ENCODE measurements around the gene CLEC4M.
A peak's percentile ranks its signal among the peaks of the same experiment; 100 is the strongest.
"Not testable (repeated sequence)": the region's sequence is repeated elsewhere in the genome, so short reads cannot be mapped to it uniquely, and the experiment has no call there.

The CLEC4M gene

GRCh38 chr19:7778081-7778480 lies 15.0 kb downstream of the CLEC4M start:
- DNase-seq: no peak

- no peak for DNase-seq
Observed at GRCh38 chr19:7779631-7780486, 16.8 kb downstream of the CLEC4M start.

GRCh38 chr19:7781157-7781556 lies 18.1 kb downstream of the CLEC4M start:
- no peak for DNase-seq

GRCh38 chr19:7783991-7784423 lies 21.0 kb downstream of the CLEC4M start:
- DNase-seq: no peak

GRCh38 chr19:7784856-7785255 lies 21.8 kb downstream of the CLEC4M start:
- no peak for DNase-seq

GRCh38 chr19:7787141-7787540 lies 24.1 kb downstream of the CLEC4M start:
- no peak for DNase-seq

GRCh38 chr19:7787602-7788177 lies 24.6 kb downstream of the CLEC4M start:
- DNase-seq: no peak

- no peak for DNase-seq
Observed at GRCh38 chr19:7788178-7788932, 25.3 kb downstream of the CLEC4M start.

- DNase-seq: no peak
Observed at GRCh38 chr19:7788933-7789323, 25.9 kb downstream of the CLEC4M start.

- DNase-seq: no peak
Observed at GRCh38 chr19:7789447-7789846, 26.4 kb downstream of the CLEC4M start.

- no peak for DNase-seq
Observed at GRCh38 chr19:7790416-7790815, 27.4 kb downstream of the CLEC4M start.

GRCh38 chr19:7792281-7792680 lies 29.2 kb downstream of the CLEC4M start:
- no peak for DNase-seq

GRCh38 chr19:7792701-7793100 lies 29.7 kb downstream of the CLEC4M start:
- DNase-seq: not testable (repeated sequence)

- DNase-seq: no peak
Observed at GRCh38 chr19:7793493-7793892, 30.4 kb downstream of the CLEC4M start.

GRCh38 chr19:7795555-7796161 lies 32.6 kb downstream of the CLEC4M start:
- no peak for DNase-seq

- DNase-seq: peak; percentile 21
Observed at GRCh38 chr19:7799640-7800355, 36.8 kb downstream of the CLEC4M start.

- no peak for DNase-seq
Observed at GRCh38 chr19:7801020-7801570, 38.1 kb downstream of the CLEC4M start.

GRCh38 chr19:7806234-7806633 lies 43.2 kb downstream of the CLEC4M start:
- no peak for DNase-seq

GRCh38 chr19:7806876-7807275 lies 43.8 kb downstream of the CLEC4M start:
- DNase-seq: no peak

GRCh38 chr19:7808108-7808507 lies 45.1 kb downstream of the CLEC4M start:
- no peak for DNase-seq

GRCh38 chr19:7811989-7812388 lies 48.9 kb downstream of the CLEC4M start:
- no peak for DNase-seq

GRCh38 chr19:7815325-7815724 lies 52.3 kb downstream of the CLEC4M start:
- no peak for DNase-seq

Measured in NCI-H1092 (cell line).